Osteoblast (primary cell): ENCODE measurements around the gene RSPRY1. TPM values are rescaled to one million over a fixed set of nuclear protein-coding genes. Genes with fewer than 3 reads are reported as not detected.

Experiments used
- DNase-seq: peaks from one replicate; pipeline ENCODE4 v3.0.0; 2011; ENCODE audit warnings: low spot score, mixed read lengths; ENCODE audit not compliant: insufficient read length; ENCODE audit errors: missing footprints
- H2AFZ ChIP-seq: 2 replicates; pipeline ENCODE4 v1.6.0; 2011; ENCODE audit warnings: mild to moderate bottlenecking, low read length
- H3K27ac ChIP-seq: 2 replicates; pipeline ENCODE4 v1.5.1; 2011; ENCODE audit warnings: mild to moderate bottlenecking, low read depth, low read length, moderate library complexity
- H3K27me3 ChIP-seq: 2 replicates; pipeline ENCODE4 v1.6.0; 2012; ENCODE audit warnings: mild to moderate bottlenecking, control low read depth, inconsistent platforms, low read length, moderate library complexity; ENCODE audit not compliant: insufficient read depth
- H3K36me3 ChIP-seq: 2 replicates; pipeline ENCODE4 v1.5.1; 2011; ENCODE audit warnings: mild to moderate bottlenecking, low read length, control low read depth, moderate library complexity; ENCODE audit not compliant: insufficient read depth
- H3K4me1 ChIP-seq: 2 replicates; pipeline ENCODE4 v1.5.1; 2011; ENCODE audit warnings: mild to moderate bottlenecking, low read length, control low read depth, moderate library complexity; ENCODE audit not compliant: insufficient read depth
- H3K4me2 ChIP-seq: 2 replicates; pipeline ENCODE4 v1.6.0; 2011; ENCODE audit warnings: mild to moderate bottlenecking, low read length; ENCODE audit not compliant: insufficient read depth
- H3K4me3 ChIP-seq: fragments of 200-600 bp; sonication (generic); 3 replicates; pipeline ENCODE4 v1.5.1; 2012; ENCODE audit warnings: mild to moderate bottlenecking, low read length, inconsistent platforms; ENCODE audit not compliant: insufficient read depth
- H3K79me2 ChIP-seq: 2 replicates; pipeline ENCODE4 v1.6.0; 2012; ENCODE audit warnings: mild to moderate bottlenecking, low read length, control low read depth, inconsistent platforms; ENCODE audit not compliant: insufficient read depth
- H3K9me3 ChIP-seq: 2 replicates; pipeline ENCODE4 v1.5.1; 2011; ENCODE audit warnings: low read depth, low read length, control low read depth
- H4K20me1 ChIP-seq: 2 replicates; pipeline ENCODE4 v1.6.0; 2012; ENCODE audit warnings: mild to moderate bottlenecking, low read length, control low read depth; ENCODE audit not compliant: insufficient read depth
- CTCF ChIP-seq: IDR thresholded peaks from 2 replicates; pipeline ENCODE4 v1.5.1; 2011; ENCODE audit warnings: mild to moderate bottlenecking, low read depth, low read length, moderate library complexity; ENCODE audit errors: extremely low read depth
- total RNA-seq: library from RNA; depleted of rRNA; stranded (reverse); fragments of >200 nt; gene quantifications from 2 replicates; pipeline ENCODE4 v1.2.3, GENCODE V29; 2012

The RSPRY1 gene
- total RNA-seq, 1 donor = 57.2 TPM

GRCh38 chr16:57159447-57159846 is 26.7 kb upstream of the RSPRY1 start:
- no peaks in the 10 kb centered on the region for H3K9me3 ChIP-seq
- no peak overlapping the region for H2AFZ ChIP-seq
- H3K4me1 ChIP-seq = no peaks in the 10 kb centered on the region
- H3K79me2 ChIP-seq = no peaks in the 10 kb centered on the region
- DNase-seq = no peak
- H3K4me2 ChIP-seq = no peak overlapping the region
- H4K20me1 ChIP-seq = no peaks in the 10 kb centered on the region
- peaks cover 33% of the 10 kb centered on the region for H3K36me3 ChIP-seq
- no peaks in the 10 kb centered on the region for H3K27me3 ChIP-seq
- H3K27ac ChIP-seq = no peak overlapping the region
- no peak for TF ChIP-seq CTCF
- H3K4me3 ChIP-seq = no peak overlapping the region

- no peaks in the 10 kb centered on the region for H3K4me1 ChIP-seq
- H3K27me3 ChIP-seq = no peaks in the 10 kb centered on the region
- H3K27ac ChIP-seq = no peak overlapping the region
- no peak for DNase-seq
- no peaks in the 10 kb centered on the region for H3K9me3 ChIP-seq
- H2AFZ ChIP-seq = no peak overlapping the region
- H4K20me1 ChIP-seq = peaks cover 3% of the 10 kb centered on the region
- no peak overlapping the region for H3K4me3 ChIP-seq
- no peak for TF ChIP-seq CTCF
- peaks cover 31% of the 10 kb centered on the region for H3K36me3 ChIP-seq
- no peaks in the 10 kb centered on the region for H3K79me2 ChIP-seq
- H3K4me2 ChIP-seq = no peak overlapping the region
Measured at GRCh38 chr16:57163842-57164241, 22.3 kb upstream of the RSPRY1 start.

GRCh38 chr16:57165483-57165882 is 20.6 kb upstream of the RSPRY1 start:
- Histone ChIP-seq H3K27me3 (no peaks in the 10 kb centered on the region), H3K27ac (no peak overlapping the region), H3K4me1 (no peaks in the 10 kb centered on the region), H3K4me2 (no peak overlapping the region), H2AFZ (no peak overlapping the region), H3K36me3 (peaks cover 37% of the 10 kb centered on the region), H3K9me3 (no peaks in the 10 kb centered on the region), H3K79me2 (no peaks in the 10 kb centered on the region), H4K20me1 (peaks cover 3% of the 10 kb centered on the region), H3K4me3 (no peak overlapping the region)
- DNase-seq = no peak
- no peak for TF ChIP-seq CTCF

- H3K36me3 ChIP-seq = peaks cover 38% of the 10 kb centered on the region
- no peak overlapping the region for H2AFZ ChIP-seq
- no peak for DNase-seq
- no peak overlapping the region for H3K27ac ChIP-seq
- no peaks in the 10 kb centered on the region for H3K9me3 ChIP-seq
- H3K4me3 ChIP-seq = no peak overlapping the region
- H3K4me1 ChIP-seq = no peaks in the 10 kb centered on the region
- H3K79me2 ChIP-seq = no peaks in the 10 kb centered on the region
- peaks cover 3% of the 10 kb centered on the region for H4K20me1 ChIP-seq
- no peaks in the 10 kb centered on the region for H3K27me3 ChIP-seq
- no peak for TF ChIP-seq CTCF
- no peak overlapping the region for H3K4me2 ChIP-seq
Measured at GRCh38 chr16:57165938-57166337, 20.2 kb upstream of the RSPRY1 start.
